GM21619 (cell line): ENCODE measurements around the gene GADL1.

Experiments used
- ATAC-seq: cut with Tn5 transposase; IDR thresholded peaks from one replicate; pipeline ENCODE4 v1.9.1; 2021; ENCODE audit not compliant: unreplicated experiment

GADL1 gene

GRCh38 chr3:30894521-30895251 lies at the start of gene GADL1:
GADL1 (minus strand) TSS chr3:30894661; CDS start chr3:30894614, 47 bp downstream.
- ATAC-seq = no peak

GRCh38 chr3:30944124-30944523 lies 49.7 kb upstream of the GADL1 start:
- ATAC-seq = no peak

GRCh38 chr3:30943206-30943605 lies 48.7 kb upstream of the GADL1 start:
- no peak for ATAC-seq

- no peak for ATAC-seq
Measured at GRCh38 chr3:30941342-30941741, 46.9 kb upstream of the GADL1 start.

GRCh38 chr3:30940740-30941139 lies 46.3 kb upstream of the GADL1 start:
- ATAC-seq = no peak

GRCh38 chr3:30934208-30934550 lies 39.7 kb upstream of the GADL1 start:
- no peak for ATAC-seq

- ATAC-seq = no peak
Measured at GRCh38 chr3:30933478-30934207, 39.2 kb upstream of the GADL1 start.

GRCh38 chr3:30932513-30933098 lies 38.1 kb upstream of the GADL1 start:
- no peak for ATAC-seq

GRCh38 chr3:30924763-30925162 lies 30.3 kb upstream of the GADL1 start:
- no peak for ATAC-seq

- ATAC-seq = no peak
Measured at GRCh38 chr3:30919564-30919963, 25.1 kb upstream of the GADL1 start.

- no peak for ATAC-seq
Measured at GRCh38 chr3:30918761-30919160, 24.3 kb upstream of the GADL1 start.

GRCh38 chr3:30915782-30916181 lies 21.3 kb upstream of the GADL1 start:
- ATAC-seq = no peak

GRCh38 chr3:30914696-30915095 lies 20.2 kb upstream of the GADL1 start:
- no peak for ATAC-seq

- no peak for ATAC-seq
Measured at GRCh38 chr3:30913176-30913575, 18.7 kb upstream of the GADL1 start.

- ATAC-seq = no peak
Measured at GRCh38 chr3:30912301-30912700, 17.8 kb upstream of the GADL1 start.

GRCh38 chr3:30908456-30909037 lies 14.1 kb upstream of the GADL1 start:
- no peak for ATAC-seq

- ATAC-seq = no peak
Measured at GRCh38 chr3:30904996-30905395, 10.5 kb upstream of the GADL1 start.

GRCh38 chr3:30895329-30895728 lies 868 bp upstream of the GADL1 start:
- ATAC-seq = no peak

GRCh38 chr3:30893678-30894325 lies 659 bp downstream of the GADL1 start:
- no peak for ATAC-seq

GRCh38 chr3:30890907-30891306 lies 3.6 kb downstream of the GADL1 start:
- ATAC-seq = no peak

- no peak for ATAC-seq
Measured at GRCh38 chr3:30886888-30887287, 7.6 kb downstream of the GADL1 start.
